AG09319 (cell line): ENCODE measurements around the gene MNT.

Experiments
- DNase-seq: peaks from one replicate; pipeline ENCODE4 v3.0.0-alpha.2; 2010; ENCODE audit warnings: low read depth; ENCODE audit errors: extremely low read depth
- TF ChIP-seq, protein P1 (sequence below): IDR thresholded peaks from 2 replicates; pipeline ENCODE4 v1.5.1; 2011; ENCODE audit warnings: low read depth, mild to moderate bottlenecking, inconsistent platforms, low read length, moderate library complexity

The MNT gene

DNA sequence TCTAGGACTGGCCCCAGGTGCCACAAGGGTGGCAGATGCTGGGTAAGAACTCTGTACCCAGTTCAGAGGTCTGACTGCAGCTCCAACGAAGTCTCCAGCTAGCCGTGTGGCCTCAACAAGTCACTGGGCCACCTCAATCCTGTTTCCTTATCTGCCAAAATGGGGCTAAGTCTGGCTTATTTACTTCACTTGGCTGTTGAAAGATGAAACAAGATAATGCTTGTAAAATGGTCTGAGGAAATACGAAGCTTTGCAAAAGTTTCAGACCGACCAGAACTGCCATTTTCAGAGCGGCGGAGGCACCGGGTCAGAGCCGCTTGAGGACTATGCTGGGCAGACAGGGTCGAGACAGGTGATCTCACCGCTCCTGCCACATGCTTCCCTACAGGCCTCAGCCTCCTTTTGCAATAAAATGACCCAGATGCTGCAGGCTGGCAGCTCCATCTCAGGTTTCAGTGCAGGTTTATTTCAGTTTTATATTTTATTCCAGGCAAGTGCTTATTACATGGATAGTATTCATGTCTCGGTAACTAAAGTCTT is 17.2 kb downstream of the MNT start:
- no peak for DNase-seq

GRCh38 chr17:2380950-2381649 is 19.8 kb downstream of the MNT start:
- TF ChIP-seq, protein P1, sequence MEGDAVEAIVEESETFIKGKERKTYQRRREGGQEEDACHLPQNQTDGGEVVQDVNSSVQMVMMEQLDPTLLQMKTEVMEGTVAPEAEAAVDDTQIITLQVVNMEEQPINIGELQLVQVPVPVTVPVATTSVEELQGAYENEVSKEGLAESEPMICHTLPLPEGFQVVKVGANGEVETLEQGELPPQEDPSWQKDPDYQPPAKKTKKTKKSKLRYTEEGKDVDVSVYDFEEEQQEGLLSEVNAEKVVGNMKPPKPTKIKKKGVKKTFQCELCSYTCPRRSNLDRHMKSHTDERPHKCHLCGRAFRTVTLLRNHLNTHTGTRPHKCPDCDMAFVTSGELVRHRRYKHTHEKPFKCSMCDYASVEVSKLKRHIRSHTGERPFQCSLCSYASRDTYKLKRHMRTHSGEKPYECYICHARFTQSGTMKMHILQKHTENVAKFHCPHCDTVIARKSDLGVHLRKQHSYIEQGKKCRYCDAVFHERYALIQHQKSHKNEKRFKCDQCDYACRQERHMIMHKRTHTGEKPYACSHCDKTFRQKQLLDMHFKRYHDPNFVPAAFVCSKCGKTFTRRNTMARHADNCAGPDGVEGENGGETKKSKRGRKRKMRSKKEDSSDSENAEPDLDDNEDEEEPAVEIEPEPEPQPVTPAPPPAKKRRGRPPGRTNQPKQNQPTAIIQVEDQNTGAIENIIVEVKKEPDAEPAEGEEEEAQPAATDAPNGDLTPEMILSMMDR: no peak
- no peak for DNase-seq

More for the DNA sequence above, 17.2 kb downstream of the MNT start:
- TF ChIP-seq, protein P1: no peak

- no peak for DNase-seq
- TF ChIP-seq, protein P1: no peak
These were observed 20.5 kb downstream of the MNT start for GRCh38 chr17:2380226-2380922.

- TF ChIP-seq, protein P1: no peak
- no peak for DNase-seq
These were observed 21.2 kb downstream of the MNT start for GRCh38 chr17:2379489-2380225.

DNA sequence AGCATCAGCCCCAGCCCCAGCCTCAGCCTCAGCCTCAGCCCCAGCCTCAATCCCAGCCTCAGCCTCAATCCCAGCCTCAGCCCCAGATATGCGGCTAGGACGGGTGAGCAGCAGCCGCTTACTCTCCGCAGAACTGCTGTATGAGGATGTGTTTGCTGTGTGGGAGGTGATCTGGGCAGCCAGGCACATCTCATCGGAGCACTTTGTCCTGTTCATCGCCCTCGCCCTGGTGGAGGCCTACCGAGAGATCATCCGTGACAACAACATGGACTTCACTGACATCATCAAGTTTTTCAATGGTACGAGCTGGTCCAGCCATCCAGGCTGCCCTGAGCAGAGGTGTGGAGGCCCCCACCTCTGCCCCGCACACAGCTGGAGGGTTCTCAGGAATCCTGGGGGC is 22.0 kb downstream of the MNT start:
- TF ChIP-seq, protein P1: no peak
- DNase-seq: no peak

GRCh38 chr17:2377659-2378058 is 23.2 kb downstream of the MNT start:
- DNase-seq: no peak
- TF ChIP-seq, protein P1: no peak
